Progenitor cell of endocrine pancreas (in vitro differentiated cells): ENCODE data around the gene ASH1L. TPM values are rescaled to one million over a fixed set of nuclear protein-coding genes. Genes with fewer than 3 reads are reported as not detected.

Source experiments
- DNase-seq: peaks from one replicate; pipeline ENCODE4 v3.0.0; 2021; ENCODE audit warnings: low spot score; ENCODE audit not compliant: unreplicated experiment
- H3K27ac Mint-ChIP-seq: 2 replicates; pipeline ENCODE4 v1.8.0; 2021; ENCODE audit warnings: mild to moderate bottlenecking, moderate library complexity, mixed read lengths
- H3K27me3 Mint-ChIP-seq: 2 replicates; pipeline ENCODE4 v1.8.0; 2021; ENCODE audit warnings: mixed read lengths
- H3K36me3 Mint-ChIP-seq: 2 replicates; pipeline ENCODE4 v1.8.0; 2022; ENCODE audit warnings: mixed read lengths; ENCODE audit not compliant: insufficient read depth
- H3K4me1 Mint-ChIP-seq: 2 replicates; pipeline ENCODE4 v1.8.0; 2021; ENCODE audit warnings: low read depth, mixed read lengths
- H3K4me3 Mint-ChIP-seq: 2 replicates; pipeline ENCODE4 v1.8.0; 2021; ENCODE audit warnings: low read depth, mild to moderate bottlenecking, moderate library complexity, mixed read lengths
- H3K9me3 Mint-ChIP-seq: 2 replicates; pipeline ENCODE4 v1.8.0; 2021; ENCODE audit warnings: low read depth, mixed read lengths
- CTCF ChIP-seq: fragments of 200-600 bp; sonication (generic); IDR thresholded peaks from one replicate; pipeline ENCODE4 v1.5.0; 2021; ENCODE audit warnings: antibody characterized with exemption, mild to moderate bottlenecking; ENCODE audit not compliant: unreplicated experiment
- total RNA-seq: library from RNA; stranded (reverse); gene quantifications from 2 replicates; pipeline ENCODE4 v1.2.1, GENCODE V29; 2021

ASH1L gene
- total RNA-seq, 1 donor from 2014 or later, result 51.3 TPM

- peaks cover 10% of the 10 kb centered on the region for H3K36me3 Mint-ChIP-seq
- TF ChIP-seq CTCF, result no peak
- no peaks in the 10 kb centered on the region for H3K4me1 Mint-ChIP-seq
Observed at GRCh38 chr1:155485945-155486344, 76.7 kb downstream of the ASH1L start.

GRCh38 chr1:155485222-155485621, 77.4 kb downstream of the ASH1L start:
- Mint-ChIP-seq H3K36me3 (peaks cover 9% of the 10 kb centered on the region), H3K27me3 (no peaks in the 10 kb centered on the region), H3K4me1 (no peaks in the 10 kb centered on the region), H3K9me3 (no peaks in the 10 kb centered on the region), H3K4me3 (no peak overlapping the region), H3K27ac (no peak overlapping the region)
- TF ChIP-seq CTCF, result no peak
- DNase-seq, result no peak

More at GRCh38 chr1:155485945-155486344, 76.7 kb downstream of the ASH1L start:
- Mint-ChIP-seq H3K27ac (no peak overlapping the region), H3K27me3 (no peaks in the 10 kb centered on the region), H3K4me3 (no peak overlapping the region), H3K9me3 (no peaks in the 10 kb centered on the region)
- DNase-seq, result no peak

GRCh38 chr1:155481741-155482241, 80.8 kb downstream of the ASH1L start:
- no peak overlapping the region for H3K27ac Mint-ChIP-seq
- no peaks in the 10 kb centered on the region for H3K9me3 Mint-ChIP-seq
- TF ChIP-seq CTCF, result no peak
- DNase-seq, result no peak
- no peaks in the 10 kb centered on the region for H3K4me1 Mint-ChIP-seq
- no peak overlapping the region for H3K4me3 Mint-ChIP-seq
- H3K27me3 Mint-ChIP-seq, result no peaks in the 10 kb centered on the region
- peaks cover 12% of the 10 kb centered on the region for H3K36me3 Mint-ChIP-seq

- Mint-ChIP-seq H3K4me1 (no peaks in the 10 kb centered on the region), H3K36me3 (peaks cover 18% of the 10 kb centered on the region), H3K27ac (no peak overlapping the region), H3K9me3 (no peaks in the 10 kb centered on the region), H3K4me3 (no peak overlapping the region), H3K27me3 (no peaks in the 10 kb centered on the region)
- DNase-seq, result no peak
- TF ChIP-seq CTCF, result no peak
Observed at GRCh38 chr1:155479205-155479604, 83.4 kb downstream of the ASH1L start.

GRCh38 chr1:155478270-155478852, 84.2 kb downstream of the ASH1L start:
- DNase-seq, result no peak
- H3K27me3 Mint-ChIP-seq, result no peaks in the 10 kb centered on the region
- no peaks in the 10 kb centered on the region for H3K4me1 Mint-ChIP-seq
- H3K27ac Mint-ChIP-seq, result no peak overlapping the region
- no peaks in the 10 kb centered on the region for H3K9me3 Mint-ChIP-seq
- peaks cover 20% of the 10 kb centered on the region for H3K36me3 Mint-ChIP-seq
- no peak overlapping the region for H3K4me3 Mint-ChIP-seq
- no peak for TF ChIP-seq CTCF
